Dermis microvascular lymphatic vessel endothelial cell (primary cell): Measurements from ENCODE around the gene CPSF4. TPM values are rescaled to one million over a fixed set of nuclear protein-coding genes. Genes with fewer than 3 reads are reported as not detected.
A peak's percentile ranks its signal among the peaks of the same experiment; 100 is the strongest.
"Not testable (repeated sequence)": the region's sequence is repeated elsewhere in the genome, so short reads cannot be mapped to it uniquely, and the experiment has no call there.

Experiments used
- DNase-seq, 2 donors: peaks; one replicate each; pipeline versions ENCODE4 v3.0.0 to v3.0.0-alpha.2; 2010; ENCODE audit warnings: low read depth in 2 of 2
- total RNA-seq: library from RNA; depleted of rRNA; stranded (reverse); fragments of >200 nt; gene quantifications from 2 replicates; pipeline ENCODE4 v1.2.1, GENCODE V29; 2014

Gene CPSF4
- total RNA-seq, 1 donor from 2014 or later = 22.0 TPM

- DNase-seq = peak; percentile 80 to 96
Observed at GRCh38 chr7:99408379-99409191, 30.2 kb upstream of the CPSF4 start, which contains the start of the genes BUD31 and PDAP1. Gene BUD31 (plus strand): TSS chr7:99408969. CDS start chr7:99411093, 2,124 bp downstream. Gene PDAP1 (minus strand): TSS chr7:99408597. CDS start chr7:99408548, 49 bp downstream.

- peak in 1 of 2 donors; percentile 23 for DNase-seq
Observed at GRCh38 chr7:99409192-99409572, 29.6 kb upstream of the CPSF4 start.

- no peak for DNase-seq
Observed at GRCh38 chr7:99409806-99410205, 28.9 kb upstream of the CPSF4 start.

- DNase-seq = no peak
Observed at GRCh38 chr7:99410635-99411034, 28.1 kb upstream of the CPSF4 start.

- DNase-seq = peak in 1 of 2 donors; percentile 59
Observed at GRCh38 chr7:99415513-99416127, 23.1 kb upstream of the CPSF4 start.

- DNase-seq = no peak
Observed at GRCh38 chr7:99418260-99418659, 20.5 kb upstream of the CPSF4 start.

GRCh38 chr7:99419323-99420021 lies 19.3 kb upstream of the CPSF4 start:
- no peak for DNase-seq

GRCh38 chr7:99420213-99420612 lies 18.5 kb upstream of the CPSF4 start:
- DNase-seq = no peak

- DNase-seq = no peak
Observed at GRCh38 chr7:99420986-99421385, 17.8 kb upstream of the CPSF4 start.

GRCh38 chr7:99422186-99422585 lies 16.6 kb upstream of the CPSF4 start:
- DNase-seq = no peak

- DNase-seq = no peak
Observed at GRCh38 chr7:99422625-99423024, 16.1 kb upstream of the CPSF4 start.

- no peak for DNase-seq
Observed at GRCh38 chr7:99424932-99425730, 13.6 kb upstream of the CPSF4 start.

GRCh38 chr7:99428972-99429566 lies 9.7 kb upstream of the CPSF4 start:
- no peak for DNase-seq

- DNase-seq = no peak
Observed at GRCh38 chr7:99429756-99430155, 9.0 kb upstream of the CPSF4 start.

- DNase-seq = not testable (repeated sequence)
Observed at GRCh38 chr7:99431756-99432540, 6.8 kb upstream of the CPSF4 start.

GRCh38 chr7:99433158-99433557 lies 5.6 kb upstream of the CPSF4 start:
- DNase-seq = no peak

GRCh38 chr7:99437946-99438572 lies 684 bp upstream of the CPSF4 start:
- DNase-seq = no peak

GRCh38 chr7:99440195-99440594 lies 1.5 kb downstream of the CPSF4 start:
- DNase-seq = no peak

- no peak for DNase-seq
Observed at GRCh38 chr7:99446096-99446495, 7.4 kb downstream of the CPSF4 start.

- DNase-seq = no peak
Observed at GRCh38 chr7:99447943-99448342, 9.2 kb downstream of the CPSF4 start.
